Measurements from ENCODE around the gene NCBP2.

Gene NCBP2

DNA sequence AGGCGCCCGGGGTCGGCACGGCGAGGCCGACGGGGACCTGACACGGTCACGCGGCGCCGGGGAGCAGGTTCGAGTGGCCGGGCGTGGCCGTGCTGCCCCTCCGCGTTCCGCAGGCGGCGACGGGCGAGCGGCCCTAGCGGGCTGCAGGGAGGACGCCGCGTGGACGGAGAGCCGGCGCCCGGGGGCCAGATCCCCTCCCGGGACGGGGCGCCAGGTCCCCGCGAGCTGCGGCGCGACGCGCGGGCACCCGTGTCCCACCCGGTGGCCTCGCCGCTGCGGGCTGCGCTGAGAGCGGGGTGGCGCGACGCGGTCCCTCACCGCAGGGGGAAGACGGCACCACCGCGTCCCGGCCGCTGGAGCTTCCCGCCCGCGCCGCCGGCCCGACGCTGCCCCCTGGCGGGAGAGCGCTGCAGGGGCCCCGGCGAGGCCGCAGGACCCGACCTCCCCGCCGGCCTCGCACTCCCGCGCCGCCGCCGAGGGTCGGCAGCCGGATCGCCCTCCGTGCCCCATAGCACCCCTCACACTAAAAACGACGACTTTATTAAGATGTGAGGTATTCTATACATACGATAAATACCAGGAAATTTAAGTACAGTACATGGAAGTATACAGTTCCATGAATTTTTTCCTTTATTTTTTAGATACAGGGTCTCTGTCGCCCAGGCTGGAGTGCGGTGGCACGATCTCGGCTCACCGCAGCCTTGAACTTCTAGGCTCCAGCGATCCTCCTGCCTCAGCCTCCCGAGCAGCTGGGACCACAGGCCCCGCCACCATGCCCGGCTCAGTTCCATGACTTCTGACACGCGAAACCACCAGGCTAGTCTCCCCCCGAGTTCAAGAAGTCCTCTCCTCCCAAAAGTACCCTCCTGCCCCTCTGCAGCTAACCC, 27.6 kb upstream of the NCBP2 start:
- peaks cover 38% of the 10 kb centered on the region for H3K27me3 ChIP-seq (ENCODE audit: insufficient read depth, low read length, poor library complexity)
- no peak overlapping the region for H3K4me3 ChIP-seq (ENCODE audit: low read length)
- H3K56ac ChIP-seq (ENCODE audit: low read length): peak overlapping the region; percentile 79
- WGBS (ENCODE audit: extremely low coverage, insufficient coverage, low lambda C conversion rate): no CpG with 5 or more reads among the region's 100 CpGs
- H3K23ac ChIP-seq (ENCODE audit: low read length): peak overlapping the region; percentile 50
- peak overlapping the region; percentile 60 for H3K9ac ChIP-seq (ENCODE audit: low read length)
- peak overlapping the region; percentile 71 for H3K4me2 ChIP-seq (ENCODE audit: low read length)
- H2AK5ac ChIP-seq (ENCODE audit: low read length): no peak overlapping the region
- H3K27ac ChIP-seq (ENCODE audit: low read depth, low read length): no peak overlapping the region
- no peak overlapping the region for H3K4ac ChIP-seq (ENCODE audit: low read depth, low read length)
- H3K4me1 ChIP-seq (ENCODE audit: control insufficient read depth, low read depth, low read length): no peaks in the 10 kb centered on the region
- H2BK5ac ChIP-seq (ENCODE audit: low read length): no peak overlapping the region
- H4K5ac ChIP-seq (ENCODE audit: low read length): no peak overlapping the region
- no peak overlapping the region for H4K8ac ChIP-seq (ENCODE audit: low read depth, low read length)
- peak; percentile 55 for DNase-seq
- H3K18ac ChIP-seq (ENCODE audit: low read length): no peak overlapping the region
- no peaks in the 10 kb centered on the region for H3K79me2 ChIP-seq (ENCODE audit: control insufficient read depth, insufficient read depth, low read length)
- H2BK120ac ChIP-seq (ENCODE audit: low read depth, low read length): no peak overlapping the region
- no peak overlapping the region for H2BK15ac ChIP-seq (replicated peaks; ENCODE audit: low read depth)
- no peaks in the 10 kb centered on the region for H3K79me1 ChIP-seq (ENCODE audit: low read length)
- no peaks in the 10 kb centered on the region for H3K36me3 ChIP-seq (ENCODE audit: control insufficient read depth, insufficient read depth, low read length)

DNA sequence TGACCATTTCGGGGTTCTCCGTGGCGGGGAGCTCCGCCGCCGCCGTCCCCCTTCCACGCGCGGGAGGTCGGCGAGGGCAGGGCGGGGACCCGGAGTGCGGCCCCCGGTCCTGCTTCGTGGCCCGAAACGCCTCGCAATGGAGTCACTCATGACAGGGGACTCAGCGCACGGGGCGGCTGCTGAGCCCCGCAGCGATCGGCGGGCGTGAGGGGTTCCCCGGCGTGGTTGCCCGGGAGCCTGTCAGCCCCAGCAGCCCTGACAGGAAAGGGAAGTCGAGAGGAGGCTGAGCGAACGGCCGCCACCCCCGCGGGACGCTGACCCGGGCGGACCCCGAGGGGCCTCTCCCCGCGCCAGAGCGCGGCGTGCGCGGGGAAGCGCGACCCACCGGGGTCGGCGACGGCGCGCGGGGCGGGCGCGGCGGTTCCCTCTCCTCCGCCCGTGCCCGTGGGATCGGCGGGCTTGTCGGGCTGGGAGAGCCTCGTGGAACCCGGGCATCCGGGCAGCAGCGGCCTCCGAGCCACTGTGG, 26.9 kb upstream of the NCBP2 start:
- H3K4me3 ChIP-seq (ENCODE audit: low read length): peak overlapping the region; percentile 13
- H2AK5ac ChIP-seq (ENCODE audit: low read length): no peak overlapping the region
- H3K27ac ChIP-seq (ENCODE audit: low read depth, low read length): no peak overlapping the region
- H3K56ac ChIP-seq (ENCODE audit: low read length): peak overlapping the region; percentile 79
- H3K9ac ChIP-seq (ENCODE audit: low read length): peak overlapping the region; percentile 60
- no CpG with 5 or more reads among the region's 72 CpGs for WGBS (ENCODE audit: extremely low coverage, insufficient coverage, low lambda C conversion rate)
- no peaks in the 10 kb centered on the region for H3K79me2 ChIP-seq (ENCODE audit: control insufficient read depth, insufficient read depth, low read length)
- no peaks in the 10 kb centered on the region for H3K36me3 ChIP-seq (ENCODE audit: control insufficient read depth, insufficient read depth, low read length)
- H3K27me3 ChIP-seq (ENCODE audit: insufficient read depth, low read length, poor library complexity): peaks cover 38% of the 10 kb centered on the region
- no peak overlapping the region for H2BK120ac ChIP-seq (ENCODE audit: low read depth, low read length)
- H2BK15ac ChIP-seq (replicated peaks; ENCODE audit: low read depth): no peak overlapping the region
- H3K4me1 ChIP-seq (ENCODE audit: control insufficient read depth, low read depth, low read length): no peaks in the 10 kb centered on the region
- no peaks in the 10 kb centered on the region for H3K79me1 ChIP-seq (ENCODE audit: low read length)
- H4K5ac ChIP-seq (ENCODE audit: low read length): no peak overlapping the region
- no peak overlapping the region for H3K23ac ChIP-seq (ENCODE audit: low read length)
- H2BK5ac ChIP-seq (ENCODE audit: low read length): no peak overlapping the region
- no peak overlapping the region for H4K8ac ChIP-seq (ENCODE audit: low read depth, low read length)
- peak overlapping the region; percentile 71 for H3K4me2 ChIP-seq (ENCODE audit: low read length)
- H3K4ac ChIP-seq (ENCODE audit: low read depth, low read length): no peak overlapping the region
- DNase-seq: no peak
- H3K18ac ChIP-seq (ENCODE audit: low read length): no peak overlapping the region

GRCh38 chr3:196968233-196969133, 26.2 kb upstream of the NCBP2 start, which contains the start of gene PIGZ:
TSS of gene PIGZ (minus strand) at chr3:196968833. CDS start at chr3:196952031, 16,802 bp downstream.
- no CpG with 5 or more reads among the region's 98 CpGs for WGBS (ENCODE audit: extremely low coverage, insufficient coverage, low lambda C conversion rate)
- Histone ChIP-seq H2BK15ac (replicated peaks; ENCODE audit: low read depth) (no peak within 1 kb of the TSS), H3K4me2 (ENCODE audit: low read length) (peak within 1 kb of the TSS; percentile 71), H3K4ac (ENCODE audit: low read depth, low read length) (no peak within 1 kb of the TSS), H3K4me1 (ENCODE audit: control insufficient read depth, low read depth, low read length) (no peaks in the 10 kb centered on the region), H3K27ac (ENCODE audit: low read depth, low read length) (no peak within 1 kb of the TSS), H3K79me2 (ENCODE audit: control insufficient read depth, insufficient read depth, low read length) (no peaks in the 10 kb centered on the region), H3K23ac (ENCODE audit: low read length) (peak within 1 kb of the TSS; percentile 68), H3K27me3 (ENCODE audit: insufficient read depth, low read length, poor library complexity) (peaks cover 38% of the 10 kb centered on the region), H3K36me3 (ENCODE audit: control insufficient read depth, insufficient read depth, low read length) (no peaks in the 10 kb centered on the region), H3K56ac (ENCODE audit: low read length) (peak within 1 kb of the TSS; percentile 79), H3K79me1 (ENCODE audit: low read length) (no peaks in the 10 kb centered on the region), H3K18ac (ENCODE audit: low read length) (no peak within 1 kb of the TSS), H4K8ac (ENCODE audit: low read depth, low read length) (no peak within 1 kb of the TSS), H4K5ac (ENCODE audit: low read length) (no peak within 1 kb of the TSS), H2BK5ac (ENCODE audit: low read length) (no peak within 1 kb of the TSS), H2AK5ac (ENCODE audit: low read length) (no peak within 1 kb of the TSS), H3K4me3 (ENCODE audit: low read length) (peak within 1 kb of the TSS; percentile 13), H3K9ac (ENCODE audit: low read length) (peak within 1 kb of the TSS; percentile 60), H2BK120ac (ENCODE audit: low read depth, low read length) (no peak within 1 kb of the TSS)
- DNase-seq: no peak

GRCh38 chr3:196967412-196968232, 25.3 kb upstream of the NCBP2 start:
- Histone ChIP-seq H3K23ac (ENCODE audit: low read length) (peak overlapping the region; percentile 68), H3K27me3 (ENCODE audit: insufficient read depth, low read length, poor library complexity) (peaks cover 38% of the 10 kb centered on the region), H3K36me3 (ENCODE audit: control insufficient read depth, insufficient read depth, low read length) (no peaks in the 10 kb centered on the region)

More at GRCh38 chr3:196967412-196968232, 25.3 kb upstream of the NCBP2 start:
- H3K18ac ChIP-seq (ENCODE audit: low read length): no peak overlapping the region
- no peaks in the 10 kb centered on the region for H3K79me2 ChIP-seq (ENCODE audit: control insufficient read depth, insufficient read depth, low read length)
- H2BK120ac ChIP-seq (ENCODE audit: low read depth, low read length): no peak overlapping the region
- no peak overlapping the region for H3K56ac ChIP-seq (ENCODE audit: low read length)
- H4K8ac ChIP-seq (ENCODE audit: low read depth, low read length): no peak overlapping the region
- H3K4me2 ChIP-seq (ENCODE audit: low read length): no peak overlapping the region
- no peak overlapping the region for H4K5ac ChIP-seq (ENCODE audit: low read length)
- H2AK5ac ChIP-seq (ENCODE audit: low read length): no peak overlapping the region
- H3K4me1 ChIP-seq (ENCODE audit: control insufficient read depth, low read depth, low read length): no peaks in the 10 kb centered on the region
- DNase-seq: no peak
- no peak overlapping the region for H3K27ac ChIP-seq (ENCODE audit: low read depth, low read length)
- H2BK15ac ChIP-seq (replicated peaks; ENCODE audit: low read depth): no peak overlapping the region
- H3K79me1 ChIP-seq (ENCODE audit: low read length): no peaks in the 10 kb centered on the region
- no peak overlapping the region for H3K4ac ChIP-seq (ENCODE audit: low read depth, low read length)
- no peak overlapping the region for H3K4me3 ChIP-seq (ENCODE audit: low read length)
- H3K9ac ChIP-seq (ENCODE audit: low read length): no peak overlapping the region
- H2BK5ac ChIP-seq (ENCODE audit: low read length): no peak overlapping the region
- WGBS (ENCODE audit: extremely low coverage, insufficient coverage, low lambda C conversion rate): no CpG with 5 or more reads among the region's 35 CpGs
